Adrenal gland (tissue), 5 donors: ENCODE results near the gene HOXA3.

Experiments used
- POLR2A ChIP-seq, 2 donors: fragments of 450-650 bp; IDR thresholded peaks; one replicate each; pipeline ENCODE4 v1.6.1; 2017; ENCODE audit warnings: antibody characterized with exemption in 2 of 2, mild to moderate bottlenecking in 2 of 2, moderate library complexity in 1 of 2
- TF ChIP-seq, protein P1 (sequence below), 6 experiments: fragments of 450-650 bp in 4 of 6; fragments of 200-600 bp in 2 of 6; sonication (generic) in 1 of 6; IDR thresholded peaks; 1 replicate in 5 of 6; 2 replicates in 1 of 6; pipeline versions ENCODE4 v1.5.1 to v1.8.0; 2016 to 2021; ENCODE audit warnings: antibody characterized with exemption in 6 of 6, mild to moderate bottlenecking in 2 of 6, moderate library complexity in 1 of 6
- donor health status: DM: no; HTN: no; CAD: no.

DNA sequence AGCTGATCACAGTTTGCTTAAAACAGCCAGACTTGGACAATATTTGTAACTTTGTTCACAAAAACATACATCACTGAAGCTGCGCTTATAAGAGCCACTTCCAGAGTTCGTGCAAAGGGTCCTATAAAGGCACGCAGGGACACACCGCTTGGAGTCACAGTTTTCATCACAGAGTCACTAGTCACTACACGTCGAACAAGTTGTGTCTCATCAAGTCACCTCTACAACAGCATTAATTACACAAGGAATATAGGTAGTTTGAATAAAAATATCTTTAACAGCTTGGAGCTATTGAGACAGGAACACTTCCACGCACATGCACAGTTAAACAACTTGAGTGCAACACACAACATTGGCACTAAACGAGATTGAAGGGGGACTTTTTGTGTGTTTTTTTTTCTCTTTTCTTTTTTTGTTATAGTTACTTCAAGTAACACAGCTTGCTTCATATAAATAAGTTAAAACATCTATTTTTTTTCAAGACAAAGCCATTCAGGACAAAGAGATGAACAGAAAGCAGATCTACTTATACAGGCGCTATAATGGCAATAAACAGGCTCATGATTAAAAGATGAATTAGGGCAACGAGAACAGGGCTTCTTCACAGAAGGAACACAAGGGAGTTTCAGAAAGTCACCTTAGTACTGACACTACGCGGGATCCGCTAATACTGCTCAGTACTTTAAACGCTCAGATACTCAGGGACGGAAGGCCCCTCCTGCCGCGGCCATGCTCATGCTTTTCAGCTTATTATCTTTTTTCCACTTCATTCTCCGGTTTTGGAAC, 11.1 kb downstream of the HOXA3 start:
- no peak for TF ChIP-seq POLR2A (IDR thresholded peaks at IDR 0.05)
- TF ChIP-seq, protein P1, sequence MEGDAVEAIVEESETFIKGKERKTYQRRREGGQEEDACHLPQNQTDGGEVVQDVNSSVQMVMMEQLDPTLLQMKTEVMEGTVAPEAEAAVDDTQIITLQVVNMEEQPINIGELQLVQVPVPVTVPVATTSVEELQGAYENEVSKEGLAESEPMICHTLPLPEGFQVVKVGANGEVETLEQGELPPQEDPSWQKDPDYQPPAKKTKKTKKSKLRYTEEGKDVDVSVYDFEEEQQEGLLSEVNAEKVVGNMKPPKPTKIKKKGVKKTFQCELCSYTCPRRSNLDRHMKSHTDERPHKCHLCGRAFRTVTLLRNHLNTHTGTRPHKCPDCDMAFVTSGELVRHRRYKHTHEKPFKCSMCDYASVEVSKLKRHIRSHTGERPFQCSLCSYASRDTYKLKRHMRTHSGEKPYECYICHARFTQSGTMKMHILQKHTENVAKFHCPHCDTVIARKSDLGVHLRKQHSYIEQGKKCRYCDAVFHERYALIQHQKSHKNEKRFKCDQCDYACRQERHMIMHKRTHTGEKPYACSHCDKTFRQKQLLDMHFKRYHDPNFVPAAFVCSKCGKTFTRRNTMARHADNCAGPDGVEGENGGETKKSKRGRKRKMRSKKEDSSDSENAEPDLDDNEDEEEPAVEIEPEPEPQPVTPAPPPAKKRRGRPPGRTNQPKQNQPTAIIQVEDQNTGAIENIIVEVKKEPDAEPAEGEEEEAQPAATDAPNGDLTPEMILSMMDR (IDR thresholded peaks at IDR 0.05), result no peak
